ENCODE measurements around the gene BCL2L2. TPM values are rescaled to one million over a fixed set of nuclear protein-coding genes. Genes with fewer than 3 reads are reported as not detected.

The BCL2L2 gene
- total and polyA plus RNA-seq, 2 experiments from 2014 or later: 4.3 to 20.8 TPM

DNA sequence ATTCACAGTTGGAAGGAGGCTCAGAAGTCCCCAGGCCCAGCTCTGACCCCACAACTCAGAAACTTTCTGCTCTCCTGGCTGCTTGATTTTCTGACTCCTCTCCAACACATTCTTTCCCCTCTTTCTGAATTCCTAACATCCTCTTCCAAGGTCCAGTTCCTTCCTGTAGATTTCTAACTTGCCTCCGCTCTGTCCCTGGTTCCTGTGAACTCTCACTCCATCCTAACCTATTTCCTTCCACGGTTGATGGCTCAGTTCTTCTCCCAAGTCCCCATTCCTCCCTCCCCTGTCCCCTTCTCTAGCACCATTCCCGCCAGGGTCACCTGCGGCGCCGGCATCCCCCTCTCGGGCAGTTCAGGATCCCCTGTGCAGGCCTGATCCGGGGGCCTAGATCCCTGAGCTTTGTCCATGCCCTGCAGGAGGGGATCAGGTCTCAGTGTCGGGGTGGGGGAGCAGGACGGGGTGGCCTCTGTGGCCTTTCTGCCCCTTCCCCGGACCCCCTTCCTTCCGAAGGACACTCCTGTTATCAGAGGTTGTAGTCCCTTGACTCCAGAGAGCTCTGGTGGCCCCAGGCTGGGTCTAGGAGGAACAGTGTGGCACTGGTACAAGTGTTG is 52.0 kb downstream of the BCL2L2 start:
- H3K79me2 ChIP-seq: peaks cover 26% of the 10 kb centered on the region
- H4K20me1 ChIP-seq (ENCODE audit: insufficient read depth, poor library complexity, severe bottlenecking): peaks cover 14% of the 10 kb centered on the region
- H3K27ac ChIP-seq: no peak overlapping the region
- no peak for TF ChIP-seq EZH2phosphoT487 (IDR thresholded peaks at IDR 0.05; ENCODE audit: low read depth, severe bottlenecking, unreplicated experiment)
- TF ChIP-seq EZH2 (IDR thresholded peaks at IDR 0.05; ENCODE audit: borderline replicate concordance): no peak
- TF ChIP-seq, protein P1, sequence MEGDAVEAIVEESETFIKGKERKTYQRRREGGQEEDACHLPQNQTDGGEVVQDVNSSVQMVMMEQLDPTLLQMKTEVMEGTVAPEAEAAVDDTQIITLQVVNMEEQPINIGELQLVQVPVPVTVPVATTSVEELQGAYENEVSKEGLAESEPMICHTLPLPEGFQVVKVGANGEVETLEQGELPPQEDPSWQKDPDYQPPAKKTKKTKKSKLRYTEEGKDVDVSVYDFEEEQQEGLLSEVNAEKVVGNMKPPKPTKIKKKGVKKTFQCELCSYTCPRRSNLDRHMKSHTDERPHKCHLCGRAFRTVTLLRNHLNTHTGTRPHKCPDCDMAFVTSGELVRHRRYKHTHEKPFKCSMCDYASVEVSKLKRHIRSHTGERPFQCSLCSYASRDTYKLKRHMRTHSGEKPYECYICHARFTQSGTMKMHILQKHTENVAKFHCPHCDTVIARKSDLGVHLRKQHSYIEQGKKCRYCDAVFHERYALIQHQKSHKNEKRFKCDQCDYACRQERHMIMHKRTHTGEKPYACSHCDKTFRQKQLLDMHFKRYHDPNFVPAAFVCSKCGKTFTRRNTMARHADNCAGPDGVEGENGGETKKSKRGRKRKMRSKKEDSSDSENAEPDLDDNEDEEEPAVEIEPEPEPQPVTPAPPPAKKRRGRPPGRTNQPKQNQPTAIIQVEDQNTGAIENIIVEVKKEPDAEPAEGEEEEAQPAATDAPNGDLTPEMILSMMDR (IDR thresholded peaks at IDR 0.05; ENCODE audit: poor library complexity): no peak
- no peak for DNase-seq (ENCODE audit: low spot score)
- no peak overlapping the region for H3K4me2 ChIP-seq
- H3K27me3 ChIP-seq: no peaks in the 10 kb centered on the region
- H3K4me3 ChIP-seq: no peak overlapping the region
- peaks cover under 1% of the 10 kb centered on the region for H3K4me1 ChIP-seq (ENCODE audit: insufficient read depth)
- H3K9me2 ChIP-seq (replicated peaks; ENCODE audit: insufficient read depth): no peaks in the 10 kb centered on the region
- WGBS (ENCODE audit: low lambda C conversion rate, missing lambda C conversion rate): 90% methylated on average over 12 of the region's 12 CpGs
- H3K36me3 ChIP-seq (replicated peaks; ENCODE audit: insufficient read depth, low read depth): no peaks in the 10 kb centered on the region
- no peak overlapping the region for H2AFZ ChIP-seq
- H3K9me3 ChIP-seq (ENCODE audit: low read depth): no peaks in the 10 kb centered on the region

DNA sequence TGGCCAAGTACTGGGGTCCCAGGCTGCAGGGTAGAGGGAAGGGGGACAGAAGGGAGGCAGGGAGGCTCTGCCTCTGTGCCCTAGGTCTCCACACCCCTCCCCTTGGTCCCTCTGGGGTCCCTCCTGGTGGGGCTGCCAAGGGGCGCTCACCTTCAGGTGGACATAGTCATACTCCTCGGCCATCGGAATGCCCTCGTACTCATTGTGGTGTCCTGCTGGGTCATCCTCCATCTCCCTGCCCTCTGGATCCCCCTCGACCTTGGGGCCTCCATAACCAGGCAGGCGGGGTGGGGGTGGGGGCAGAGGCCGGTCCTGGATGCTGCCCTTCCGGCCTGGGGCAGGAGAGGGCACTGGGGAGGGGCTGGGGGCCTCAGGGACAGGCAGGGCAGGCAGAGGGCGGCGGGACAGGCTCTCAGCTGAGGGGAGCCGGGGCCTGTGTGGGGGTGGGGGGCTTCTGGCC is 52.6 kb downstream of the BCL2L2 start:
- no peak overlapping the region for H3K4me2 ChIP-seq
- DNase-seq (ENCODE audit: low spot score): no peak
- no peaks in the 10 kb centered on the region for H3K27me3 ChIP-seq
- no peak overlapping the region for H2AFZ ChIP-seq
- peaks cover 6% of the 10 kb centered on the region for H3K4me1 ChIP-seq (ENCODE audit: insufficient read depth)
- H3K36me3 ChIP-seq (replicated peaks; ENCODE audit: insufficient read depth, low read depth): no peaks in the 10 kb centered on the region
- H3K27ac ChIP-seq: no peak overlapping the region
- no peak overlapping the region for H3K4me3 ChIP-seq
- 87% methylated on average over 7 of the region's 11 CpGs for WGBS (ENCODE audit: low lambda C conversion rate, missing lambda C conversion rate)
- H3K79me2 ChIP-seq: peaks cover 31% of the 10 kb centered on the region
- H3K9me2 ChIP-seq (replicated peaks; ENCODE audit: insufficient read depth): no peaks in the 10 kb centered on the region
- TF ChIP-seq, protein P1 (IDR thresholded peaks at IDR 0.05; ENCODE audit: poor library complexity): no peak
- TF ChIP-seq EZH2 (IDR thresholded peaks at IDR 0.05; ENCODE audit: borderline replicate concordance): no peak
- TF ChIP-seq EZH2phosphoT487 (IDR thresholded peaks at IDR 0.05; ENCODE audit: low read depth, severe bottlenecking, unreplicated experiment): no peak
- H3K9me3 ChIP-seq (ENCODE audit: low read depth): no peaks in the 10 kb centered on the region
- H4K20me1 ChIP-seq (ENCODE audit: insufficient read depth, poor library complexity, severe bottlenecking): peaks cover 14% of the 10 kb centered on the region

DNA sequence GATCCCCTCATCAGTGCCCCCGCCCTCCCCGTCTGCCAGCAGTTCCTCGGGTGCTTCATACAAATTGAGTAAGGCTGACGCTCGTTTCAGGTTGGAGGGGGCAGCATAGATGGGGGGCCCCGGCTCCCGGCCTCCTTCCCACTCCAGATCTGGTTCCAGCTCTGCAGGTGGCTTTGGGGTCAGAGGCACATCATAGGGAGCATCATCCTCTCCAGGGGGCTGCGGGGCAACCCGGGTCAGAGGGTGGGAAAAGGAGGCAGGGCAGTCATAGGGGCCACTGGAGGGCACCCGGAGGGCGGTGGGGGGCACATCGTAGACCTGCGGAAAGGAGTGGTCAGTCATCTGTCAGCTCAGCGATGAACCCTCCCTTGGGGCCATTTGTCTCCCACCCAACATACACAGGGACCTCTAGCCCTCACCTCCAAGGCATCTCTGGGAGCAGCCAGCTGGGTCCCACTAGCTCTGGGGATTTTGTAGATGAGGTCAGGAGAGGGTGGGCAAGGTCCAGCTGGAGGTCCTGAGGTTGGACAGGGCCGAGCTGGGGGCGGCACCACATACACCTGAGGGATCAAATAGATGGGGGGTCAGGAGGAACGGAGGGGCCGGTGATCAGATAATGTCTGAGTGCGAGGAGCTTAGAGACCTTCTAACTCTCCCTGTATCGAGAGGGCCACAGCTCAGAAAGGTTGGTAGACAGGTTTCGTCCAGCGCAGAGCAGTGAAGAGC is 53.3 kb downstream of the BCL2L2 start:
- peaks cover 14% of the 10 kb centered on the region for H4K20me1 ChIP-seq (ENCODE audit: insufficient read depth, poor library complexity, severe bottlenecking)
- TF ChIP-seq EZH2 (IDR thresholded peaks at IDR 0.05; ENCODE audit: borderline replicate concordance) (no peak), EZH2phosphoT487 (IDR thresholded peaks at IDR 0.05; ENCODE audit: low read depth, severe bottlenecking, unreplicated experiment) (no peak)
- TF ChIP-seq, protein P1 (IDR thresholded peaks at IDR 0.05; ENCODE audit: poor library complexity): no peak
- no peaks in the 10 kb centered on the region for H3K9me2 ChIP-seq (replicated peaks; ENCODE audit: insufficient read depth)
- H3K79me2 ChIP-seq: peaks cover 38% of the 10 kb centered on the region
- peaks cover 7% of the 10 kb centered on the region for H3K4me1 ChIP-seq (ENCODE audit: insufficient read depth)
- no peaks in the 10 kb centered on the region for H3K27me3 ChIP-seq
- no peak overlapping the region for H3K27ac ChIP-seq
- no peaks in the 10 kb centered on the region for H3K36me3 ChIP-seq (replicated peaks; ENCODE audit: insufficient read depth, low read depth)
- no peaks in the 10 kb centered on the region for H3K9me3 ChIP-seq (ENCODE audit: low read depth)
- DNase-seq (ENCODE audit: low spot score): no peak
- no peak overlapping the region for H3K4me2 ChIP-seq
- no peak overlapping the region for H2AFZ ChIP-seq
- H3K4me3 ChIP-seq: no peak overlapping the region
- WGBS (ENCODE audit: low lambda C conversion rate, missing lambda C conversion rate): 91% methylated on average over 19 of the region's 22 CpGs

Data from hepatocyte (in vitro differentiated cells).